GM12878 (cell line): ENCODE measurements around the gene INSYN2B. TPM values are rescaled to one million over a fixed set of nuclear protein-coding genes. Genes with fewer than 3 reads are reported as not detected.
A peak's percentile ranks its signal among the peaks of the same experiment; 100 is the strongest.
"Not testable (repeated sequence)": the region's sequence is repeated elsewhere in the genome, so short reads cannot be mapped to it uniquely, and the experiment has no call there.

Source experiments
- ATAC-seq: fragments of 200-7000 bp; cut with Tn5 transposase; 3 replicates; pipeline ENCODE4 v1.9.1; 2020; ENCODE audit warnings: mild to moderate bottlenecking, moderate library complexity
- BruUV-seq: library from RNA; stranded (reverse); fragments of 400-500 nt; replicated peaks from 2 replicates; lab custom pipeline; 2021; lab: Mats Ljungman, UMichigan
- CTCF ChIA-PET: fragments of 300-600 bp; sonication (Branson Sonifier 250); formaldehyde crosslinking; extraction: SDS; loops from one replicate; lab custom pipeline; 2021; ENCODE audit warnings: inconsistent platforms; lab: Yijun Ruan, JAX
- POLR2A ChIA-PET: fragments of 350-600 bp; formaldehyde crosslinking; extraction: SDS; loops from one replicate; lab custom pipeline; 2021; ENCODE audit warnings: inconsistent platforms; lab: Charles Lee
- RAD21 ChIA-PET: fragments of 300-600 bp; sonication (Branson Sonifier 250); formaldehyde crosslinking; loops from one replicate; lab custom pipeline; 2023; ENCODE audit warnings: antibody characterized with exemption; ENCODE audit not compliant: unreplicated experiment; lab: Charles Lee
- SMC1A ChIA-PET: fragments of 300-600 bp; sonication (Branson Sonifier 250); formaldehyde crosslinking; loops from one replicate; lab custom pipeline; 2023; ENCODE audit not compliant: unreplicated experiment, uncharacterized antibody; lab: Charles Lee
- DNase-seq: peaks from one replicate; pipeline ENCODE4 v3.0.0-alpha.2; 2011; ENCODE audit warnings: low read depth, low spot score
- FAIRE-seq: peaks from 3 replicates; lab custom pipeline; 2011; peaks lifted over from hg19 to GRCh38; lab: Jason Lieb, UNC
- H2AFZ ChIP-seq: 2 replicates; pipeline ENCODE4 v1.6.0; 2011; ENCODE audit warnings: low read depth, low read length, control low read depth; ENCODE audit not compliant: control insufficient read depth
- H3K27ac ChIP-seq: 2 replicates; pipeline ENCODE4 v1.5.1; 2011; ENCODE audit warnings: control low read depth; ENCODE audit not compliant: control insufficient read depth, insufficient read depth
- H3K27me3 ChIP-seq, 2 experiments: replicated peaks in 1 of 2; 2 replicates each; pipeline versions ENCODE4 v1.6.0 to v1.6.1; 2011; ENCODE audit warnings: low read length in 1 of 2; ENCODE audit not compliant: control insufficient read depth in 2 of 2, insufficient read depth in 2 of 2
- H3K36me3 ChIP-seq, 2 experiments: 2 replicates each; pipeline ENCODE4 v1.5.1; 2011; ENCODE audit warnings: low read length in 1 of 2; ENCODE audit not compliant: control insufficient read depth in 2 of 2, insufficient read depth in 2 of 2
- H3K4me1 ChIP-seq: 2 replicates; pipeline ENCODE4 v1.6.1; 2011; ENCODE audit warnings: mild to moderate bottlenecking, low read length, moderate library complexity, mixed read lengths; ENCODE audit not compliant: control insufficient read depth, insufficient read depth
- H3K4me2 ChIP-seq: 2 replicates; pipeline ENCODE4 v1.6.0; 2011; ENCODE audit warnings: control low read depth; ENCODE audit not compliant: control insufficient read depth, insufficient read depth
- H3K4me3 ChIP-seq: fragments of 200-600 bp; sonication (generic); 2 replicates; pipeline ENCODE4 v1.5.1; 2016
- H3K79me2 ChIP-seq: 2 replicates; pipeline ENCODE4 v1.6.0; 2011; ENCODE audit warnings: low read length; ENCODE audit not compliant: control insufficient read depth, insufficient read depth
- H3K9ac ChIP-seq: 2 replicates; pipeline ENCODE4 v1.8.0; 2011; ENCODE audit warnings: low read length, control low read depth, mixed read lengths; ENCODE audit not compliant: control insufficient read depth, insufficient read depth
- H3K9me3 ChIP-seq: replicated peaks from 3 replicates; pipeline ENCODE4 v1.5.1; 2011; ENCODE audit warnings: mild to moderate bottlenecking, low read length; ENCODE audit not compliant: control insufficient read depth, insufficient read depth
- H4K20me1 ChIP-seq: 2 replicates; pipeline ENCODE4 v1.6.0; 2011; ENCODE audit not compliant: control insufficient read depth, insufficient read depth
- ATF2 ChIP-seq: IDR thresholded peaks from 2 replicates; pipeline ENCODE4 v1.6.1; 2012; ENCODE audit warnings: low read length, inconsistent platforms
- BHLHE40 ChIP-seq, 2 experiments: fragments of 450-650 bp in 1 of 2; IDR thresholded peaks; 2 replicates each; pipeline ENCODE4 v1.6.1; 2011 to 2017; ENCODE audit warnings: low read depth in 2 of 2, borderline replicate concordance in 1 of 2, improper control_type of control experiment in 1 of 2, low read length in 1 of 2, mild to moderate bottlenecking in 1 of 2
- RUNX3 ChIP-seq: IDR thresholded peaks from 2 replicates; pipeline ENCODE4 v1.6.1; 2012; ENCODE audit warnings: low read length, inconsistent platforms
- WGBS: methylation state at CpG from one replicate; pipeline ENCODE4 v1.1.6; 2016; ENCODE audit warnings: low lambda C conversion rate; ENCODE audit not compliant: insufficient replicate concordance, insufficient coverage; ENCODE audit errors: missing lambda C conversion rate; 5-methylcytosine and 5-hydroxymethylcytosine counted together
- in situ Hi-C: fragments of 300-500 bp; cut with MboI; formaldehyde crosslinking; loops from 9 replicates; pipeline ENCODE4 v1.14.3; 2018; ENCODE audit warnings: mixed read lengths
- intact Hi-C: fragments of 100-400 bp; cut with micrococcal nuclease; formaldehyde crosslinking; loops from one replicate; pipeline ENCODE4 v1.14.2; 2022; ENCODE audit not compliant: unreplicated experiment
- polyA plus RNA-seq, 11 experiments: library from polyadenylated mRNA; depleted of rRNA in 4 of 11; unstranded in 6 of 11; stranded (reverse) in 5 of 11; fragments of >200 nt; fragmentation: Nextera tagmentation in 4 of 11; fragmentation: Illumina TruSeq in 1 of 11; extraction: Ambion mirVana in 4 of 11; extraction: Trizol in 1 of 11; gene quantifications; 1 replicate in 1 of 11; 2 replicates in 10 of 11; pipeline versions ENCODE4 v1.2.1 to v1.2.3, GENCODE V29; 2011 to 2016; ENCODE audit warnings: inconsistent platforms in 2 of 11, missing spikeins in 2 of 11, low read depth in 1 of 11
- total RNA-seq, 4 experiments: library from RNA; depleted of rRNA in 3 of 4; stranded (reverse); fragments of >200 nt in 3 of 4; fragmentation: Illumina TruSeq in 1 of 4; extraction: Trizol in 1 of 4; gene quantifications; 2 replicates each; pipeline versions ENCODE4 v1.2.1 to v1.2.3, GENCODE V29; 2013 to 2021

INSYN2B gene
- total and polyA plus RNA-seq, 10 of the 15 experiments (the other 5 are each of a cell fraction or from before 2014, with no cell fraction given): 0.05 to 0.27 (median 0.13) TPM; not detected in 7

GRCh38 chr5:169834540-169834939, 145.8 kb downstream of the INSYN2B start:
- H4K20me1 ChIP-seq, SMC1A ChIA-PET, H3K27me3 ChIP-seq, BruUV-seq, CTCF ChIA-PET, H3K9ac ChIP-seq, H3K9me3 ChIP-seq, H2AFZ ChIP-seq, H3K4me3 ChIP-seq, H3K79me2 ChIP-seq, in situ Hi-C loops, H3K4me2 ChIP-seq, FAIRE-seq, H3K36me3 ChIP-seq, DNase-seq, intact Hi-C loops, POLR2A ChIA-PET: not testable (repeated sequence)
- RAD21 ChIA-PET: interaction anchor here (2.7 to 3.1 kb wide), 2 partner anchors 29 to 56 kb away, joined by 10 to 16 read pairs; no protein-coding TSS in a partner anchor
- ATAC-seq: 0 out of 3 replicates have a peak, but pooled peaks have one; percentile 9
- peak overlapping the region; percentile 27; the same call in 1 of the 2 replicates for H3K27ac ChIP-seq
- peaks cover 37% of the 10 kb centered on the region for H3K4me1 ChIP-seq
- 4% methylated on average over 1 of the region's 1 CpG for WGBS
- TF ChIP-seq ATF2 (peak; percentile 9; the same call in 1 of the 2 replicates), RUNX3 (peak; percentile 41), BHLHE40 (IDR thresholded peaks at IDR 0.05; ENCODE audit: borderline replicate concordance in 1 of 2, low read depth in 2 of 2, low read length in 1 of 2) (peak in 1 of 2 experiments; percentile 29; a peak in 1 of 4 replicates)

DNA sequence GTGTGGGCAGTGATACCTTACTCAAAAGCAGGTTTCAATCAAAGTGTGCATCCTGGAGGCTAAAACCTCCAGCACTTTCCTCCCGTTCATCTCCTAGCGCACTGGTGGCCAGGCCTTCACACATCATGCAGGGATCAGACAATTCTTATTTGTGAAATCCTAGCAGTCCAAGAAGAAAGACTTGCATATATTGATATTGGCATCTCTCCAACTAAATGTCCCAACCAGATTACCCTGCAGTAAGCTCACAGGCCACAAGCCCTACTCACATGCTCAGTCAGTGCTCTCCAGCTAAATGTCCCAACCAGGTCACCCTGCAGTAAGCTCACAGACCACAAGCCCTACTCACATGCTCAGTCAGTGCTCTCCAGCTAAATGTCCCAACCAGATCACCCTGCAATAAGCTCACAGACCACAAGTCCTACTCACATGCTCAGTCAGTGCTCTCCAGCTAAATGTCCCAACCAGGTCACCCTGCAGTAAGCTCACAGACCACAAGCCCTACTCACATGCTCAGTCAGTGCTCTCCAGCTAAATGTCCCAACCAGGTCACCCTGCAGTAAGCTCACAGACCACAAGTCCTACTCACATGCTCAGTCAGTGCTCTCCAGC, 146.5 kb downstream of the INSYN2B start:
- H3K27ac ChIP-seq: peak overlapping the region; percentile 36; the same call in 1 of the 2 replicates
- H3K4me2 ChIP-seq: not testable (repeated sequence)
- 56% methylated on average over 2 of the region's 2 CpGs for WGBS
- 0 out of 2 replicates have a peak, but pooled peaks have one; percentile 23 for TF ChIP-seq RUNX3
- TF ChIP-seq, all 136 proteins: peak for 1; not testable (repeated sequence) for 135
- ChIA-PET SMC1A (interaction anchor here (1.0 kb wide), 1 partner anchor 63 kb away, joined by 3 read pairs; no protein-coding TSS in a partner anchor), CTCF (interaction anchor here (0.9 to 1.4 kb wide), 3 partner anchors 9 to 135 kb away, joined by 3 to 5 read pairs (median 3); no protein-coding TSS in a partner anchor), RAD21 (interaction anchor here (2.7 to 3.1 kb wide), 2 partner anchors 28 to 55 kb away, joined by 10 to 16 read pairs; no protein-coding TSS in a partner anchor)
- intact Hi-C loops, DNase-seq, H4K20me1 ChIP-seq, H3K9ac ChIP-seq, H3K36me3 ChIP-seq, BruUV-seq, H2AFZ ChIP-seq, FAIRE-seq, in situ Hi-C loops, POLR2A ChIA-PET, H3K27me3 ChIP-seq, H3K79me2 ChIP-seq, H3K9me3 ChIP-seq, ATAC-seq, H3K4me3 ChIP-seq: not testable (repeated sequence)
- H3K4me1 ChIP-seq: peaks cover 30% of the 10 kb centered on the region
